Activated CD8-positive, alpha-beta memory T cell treated with anti-CD3 and anti-CD28 coated beads, Interleukin-2, amount 50 U/mL, for 4 hours (primary cell): ENCODE results near the gene JAKMIP1.
"Not testable (repeated sequence)": the region's sequence is repeated elsewhere in the genome, so short reads cannot be mapped to it uniquely, and the experiment has no call there.

ENCODE experiments used
- DNase-seq: peaks from one replicate; pipeline ENCODE4 v3.0.0-alpha.2; 2020

JAKMIP1 gene

GRCh38 chr4:6228158-6229067, 28.1 kb upstream of the JAKMIP1 start:
- no peak for DNase-seq

GRCh38 chr4:6227412-6228157, 27.2 kb upstream of the JAKMIP1 start:
- DNase-seq = no peak

GRCh38 chr4:6226506-6226905, 26.2 kb upstream of the JAKMIP1 start:
- no peak for DNase-seq

- DNase-seq = no peak
These were observed 25.1 kb upstream of the JAKMIP1 start for GRCh38 chr4:6225469-6225868.

- no peak for DNase-seq
These were observed 24.4 kb upstream of the JAKMIP1 start for GRCh38 chr4:6224735-6225134.

GRCh38 chr4:6222761-6223292, 22.5 kb upstream of the JAKMIP1 start:
- no peak for DNase-seq

GRCh38 chr4:6221851-6222760, 21.8 kb upstream of the JAKMIP1 start:
- DNase-seq = peak; percentile 28

- DNase-seq = no peak
These were observed 21.0 kb upstream of the JAKMIP1 start for GRCh38 chr4:6221301-6221850.

GRCh38 chr4:6217716-6218381, 17.5 kb upstream of the JAKMIP1 start:
- DNase-seq = no peak

GRCh38 chr4:6216588-6216987, 16.2 kb upstream of the JAKMIP1 start:
- DNase-seq = no peak

GRCh38 chr4:6209921-6210320, 9.6 kb upstream of the JAKMIP1 start:
- no peak for DNase-seq

- DNase-seq = not testable (repeated sequence)
These were observed 8.9 kb upstream of the JAKMIP1 start for GRCh38 chr4:6209291-6209690.

GRCh38 chr4:6208416-6208815, 8.1 kb upstream of the JAKMIP1 start:
- DNase-seq = no peak

GRCh38 chr4:6207602-6208001, 7.3 kb upstream of the JAKMIP1 start:
- DNase-seq = no peak

- DNase-seq = no peak
These were observed 6.5 kb upstream of the JAKMIP1 start for GRCh38 chr4:6206771-6207290.

- DNase-seq = no peak
These were observed 5.6 kb upstream of the JAKMIP1 start for GRCh38 chr4:6205973-6206372.

- no peak for DNase-seq
These were observed 5.2 kb upstream of the JAKMIP1 start for GRCh38 chr4:6205567-6205931.

GRCh38 chr4:6204871-6205566, 4.7 kb upstream of the JAKMIP1 start:
- no peak for DNase-seq

GRCh38 chr4:6204098-6204497, 3.7 kb upstream of the JAKMIP1 start:
- DNase-seq = no peak

- DNase-seq = no peak
These were observed 1.3 kb upstream of the JAKMIP1 start for GRCh38 chr4:6201580-6202091.

- DNase-seq = no peak
These were observed 593 bp upstream of the JAKMIP1 start for GRCh38 chr4:6200922-6201362.
